GM12872 (cell line): ENCODE data around the gene METTL5.

Source experiments
- TF ChIP-seq, protein P1 (sequence below): IDR thresholded peaks from 3 replicates; pipeline ENCODE4 v1.5.1; 2011; ENCODE audit warnings: low read depth, mild to moderate bottlenecking, low read length, moderate library complexity; ENCODE audit not compliant: insufficient read depth

The METTL5 gene

DNA sequence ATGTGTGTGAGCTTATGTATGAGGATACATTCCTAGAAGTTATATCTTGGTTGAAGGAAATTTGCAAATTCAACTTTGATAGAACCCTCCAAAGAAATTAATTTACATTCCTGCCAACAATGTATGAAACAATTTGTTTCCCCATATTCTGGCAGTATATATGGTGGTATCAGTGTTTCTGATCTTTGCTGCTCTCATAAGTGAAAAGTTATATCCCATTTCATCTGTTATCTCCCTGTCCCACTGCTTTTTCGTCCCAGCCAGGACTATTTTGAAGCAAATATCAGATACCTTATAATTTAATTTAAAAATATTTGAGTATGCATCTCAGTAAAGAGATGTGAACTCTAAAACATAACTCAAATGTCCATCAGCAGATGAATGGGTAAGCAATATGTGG lies 9.7 kb upstream of the METTL5 start:
- TF ChIP-seq, protein P1, sequence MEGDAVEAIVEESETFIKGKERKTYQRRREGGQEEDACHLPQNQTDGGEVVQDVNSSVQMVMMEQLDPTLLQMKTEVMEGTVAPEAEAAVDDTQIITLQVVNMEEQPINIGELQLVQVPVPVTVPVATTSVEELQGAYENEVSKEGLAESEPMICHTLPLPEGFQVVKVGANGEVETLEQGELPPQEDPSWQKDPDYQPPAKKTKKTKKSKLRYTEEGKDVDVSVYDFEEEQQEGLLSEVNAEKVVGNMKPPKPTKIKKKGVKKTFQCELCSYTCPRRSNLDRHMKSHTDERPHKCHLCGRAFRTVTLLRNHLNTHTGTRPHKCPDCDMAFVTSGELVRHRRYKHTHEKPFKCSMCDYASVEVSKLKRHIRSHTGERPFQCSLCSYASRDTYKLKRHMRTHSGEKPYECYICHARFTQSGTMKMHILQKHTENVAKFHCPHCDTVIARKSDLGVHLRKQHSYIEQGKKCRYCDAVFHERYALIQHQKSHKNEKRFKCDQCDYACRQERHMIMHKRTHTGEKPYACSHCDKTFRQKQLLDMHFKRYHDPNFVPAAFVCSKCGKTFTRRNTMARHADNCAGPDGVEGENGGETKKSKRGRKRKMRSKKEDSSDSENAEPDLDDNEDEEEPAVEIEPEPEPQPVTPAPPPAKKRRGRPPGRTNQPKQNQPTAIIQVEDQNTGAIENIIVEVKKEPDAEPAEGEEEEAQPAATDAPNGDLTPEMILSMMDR: no peak

DNA sequence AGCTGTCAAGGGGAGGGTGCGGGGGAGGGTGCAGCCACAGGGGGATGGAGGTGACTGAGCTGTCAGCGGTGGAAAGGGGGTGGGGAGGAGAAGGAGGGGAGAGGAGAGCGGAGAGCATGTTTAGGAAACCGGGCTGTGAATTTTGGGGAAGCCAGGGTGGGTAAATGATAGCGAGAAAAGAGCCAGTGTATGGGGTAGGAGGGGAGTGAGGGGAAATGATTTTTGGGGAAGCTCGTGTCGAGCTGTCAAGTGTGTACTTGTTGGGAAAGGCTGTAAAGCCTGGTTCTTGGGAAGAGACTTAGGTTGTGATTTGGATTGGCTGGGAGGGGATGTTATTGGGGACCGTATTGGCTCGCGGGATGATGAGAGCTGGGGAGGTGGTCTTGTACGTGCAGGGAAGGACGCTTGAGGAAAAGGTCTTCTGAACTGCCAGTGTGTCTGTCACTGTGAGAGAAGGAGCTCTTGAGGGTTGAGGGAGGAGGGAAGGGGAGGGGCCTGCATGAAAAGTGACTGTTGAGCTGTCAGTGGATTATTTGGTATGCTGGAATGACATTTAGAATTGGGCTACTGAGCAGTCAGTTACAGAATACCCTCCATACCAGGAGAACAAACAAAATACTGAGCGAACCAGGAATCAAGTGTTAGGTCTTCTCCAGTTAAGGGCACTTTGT lies 3.6 kb upstream of the METTL5 start:
- TF ChIP-seq, protein P1: no peak

DNA sequence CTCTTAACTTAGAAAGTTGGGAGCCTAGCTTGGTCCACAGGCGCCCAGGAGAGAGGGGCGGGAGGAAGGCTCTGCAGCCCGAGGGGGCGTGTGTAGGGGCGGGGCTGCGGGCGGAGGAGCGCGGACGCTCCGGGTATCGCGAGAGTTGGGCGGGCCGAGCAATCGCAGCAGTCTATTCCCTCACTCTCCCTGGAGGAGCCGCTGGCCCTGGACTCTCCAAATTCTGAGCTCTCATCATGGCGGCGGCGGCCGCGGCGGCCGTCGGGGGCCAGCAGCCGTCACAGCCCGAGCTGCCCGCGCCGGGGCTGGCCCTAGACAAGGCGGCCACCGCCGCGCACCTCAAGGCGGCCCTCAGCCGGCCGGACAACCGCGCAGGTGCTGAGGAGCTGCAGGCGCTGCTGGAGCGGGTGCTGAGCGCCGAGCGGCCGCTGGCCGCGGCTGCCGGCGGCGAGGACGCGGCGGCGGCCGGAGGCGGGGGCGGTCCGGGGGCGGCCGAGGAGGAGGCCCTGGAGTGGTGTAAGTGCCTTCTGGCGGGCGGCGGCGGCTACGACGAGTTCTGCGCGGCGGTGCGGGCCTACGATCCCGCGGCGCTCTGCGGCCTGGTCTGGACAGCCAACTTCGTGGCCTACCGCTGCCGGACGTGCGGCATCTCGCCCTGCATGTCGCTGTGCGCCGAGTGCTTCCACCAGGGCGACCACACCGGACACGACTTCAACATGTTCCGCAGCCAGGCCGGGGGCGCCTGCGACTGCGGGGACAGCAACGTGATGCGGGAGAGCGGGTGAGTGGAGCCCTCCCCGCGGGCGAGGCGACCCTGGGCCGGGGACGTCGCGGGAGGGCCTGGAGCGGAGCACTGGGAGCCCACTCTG lies 2.8 kb upstream of the METTL5 start, which contains the start of gene UBR3:
Gene UBR3 (plus strand): TSS at position 183 of the 869 bp plus-strand sequence. CDS start 54 bp downstream, at position 237.
- TF ChIP-seq, protein P1: no peak

DNA sequence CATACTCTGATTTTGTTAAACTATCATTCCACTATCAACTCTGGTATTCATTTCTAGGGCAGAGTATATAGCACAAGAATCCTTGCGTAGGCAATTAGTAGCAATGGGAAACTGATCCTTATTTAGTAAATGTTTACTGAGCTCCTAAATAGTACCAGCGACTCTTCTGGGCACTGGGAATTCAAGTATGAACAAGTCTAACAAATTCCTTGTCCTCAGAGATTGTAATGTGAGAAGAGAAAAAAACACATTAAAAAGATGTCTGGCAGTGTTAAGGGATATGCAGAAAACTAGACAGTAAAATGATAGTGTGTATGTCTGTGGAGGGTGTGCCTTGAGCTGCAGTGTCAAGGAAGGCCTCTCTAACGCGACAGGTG lies 721 bp downstream of the METTL5 start:
- TF ChIP-seq, protein P1: no peak

DNA sequence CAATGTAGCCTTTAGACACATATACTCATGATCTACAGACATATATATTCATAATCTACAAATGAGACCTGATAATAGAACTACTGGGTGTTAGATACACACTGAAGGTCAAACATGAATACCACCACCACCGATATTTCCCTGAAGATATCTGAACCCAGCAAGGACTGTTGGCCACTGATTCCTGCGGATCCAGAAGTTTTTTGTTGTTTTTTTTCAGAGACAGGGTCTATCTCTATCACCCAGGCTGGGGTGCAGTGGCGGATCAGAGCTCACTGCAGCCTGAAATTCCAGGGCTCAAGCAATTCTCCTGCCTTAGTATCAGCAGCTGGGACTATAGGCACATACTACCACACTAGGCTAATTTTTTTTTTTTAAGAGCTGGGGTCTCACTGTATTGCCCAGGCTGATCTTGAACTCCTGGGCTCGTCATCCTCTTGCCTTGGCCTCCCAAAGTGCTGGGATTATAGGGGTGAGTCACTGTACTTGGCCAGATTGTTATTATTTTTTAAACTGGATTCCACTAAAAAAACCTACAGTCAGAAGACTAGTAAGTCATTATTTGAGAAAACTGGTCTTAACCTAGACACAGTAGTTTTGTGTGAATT lies 1.8 kb downstream of the METTL5 start:
- TF ChIP-seq, protein P1: no peak

DNA sequence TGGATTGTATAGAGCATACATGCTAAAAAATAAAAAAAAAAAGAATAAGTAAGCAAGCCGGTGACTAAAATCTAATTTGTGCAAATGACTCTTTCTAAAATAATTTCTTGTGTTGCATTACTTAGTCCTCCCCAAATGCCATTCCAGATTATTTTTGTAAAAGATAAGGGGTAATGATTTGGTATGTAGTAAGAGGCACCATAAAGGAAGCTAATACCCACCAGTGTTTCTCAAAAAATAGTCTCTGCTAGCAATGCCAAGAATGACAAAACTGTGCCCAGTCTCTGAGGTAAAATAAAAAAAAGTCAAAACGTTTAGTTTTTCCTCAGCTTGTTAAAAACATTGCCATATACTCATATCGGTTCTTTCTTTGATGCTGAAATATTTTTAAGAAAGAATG lies 2.7 kb downstream of the METTL5 start:
- TF ChIP-seq, protein P1: no peak

DNA sequence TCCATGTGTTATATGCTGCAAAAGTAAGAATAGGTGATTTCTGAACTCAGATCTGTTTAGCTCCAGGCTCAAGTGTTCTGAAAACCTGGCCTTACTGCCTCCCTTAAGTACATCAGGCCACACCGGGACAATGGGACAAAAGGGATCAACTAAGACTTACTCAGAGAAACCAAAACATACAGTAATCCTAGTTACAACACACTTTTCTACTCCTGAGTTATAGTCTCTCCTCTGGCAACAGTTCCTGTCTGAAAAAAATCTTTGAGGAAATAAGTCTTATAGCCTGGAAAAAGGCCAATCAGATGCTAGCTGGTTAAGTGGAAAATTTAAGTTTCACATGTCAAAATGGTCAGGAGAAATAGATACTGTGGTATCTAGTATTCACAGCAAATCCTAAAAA lies 5.6 kb downstream of the METTL5 start:
- TF ChIP-seq, protein P1: no peak
